ENCODE measurements around the gene KCTD17. TPM values are rescaled to one million over a fixed set of nuclear protein-coding genes. Genes with fewer than 3 reads are reported as not detected.

Gene KCTD17
- total RNA-seq, 1 experiment from 2014 or later: 19.8 TPM

GRCh38 chr22:37100589-37101127, 49.1 kb downstream of the KCTD17 start:
- no peak overlapping the region for H3K4me3 Mint-ChIP-seq (ENCODE audit: low read depth, unreplicated experiment)
- CTCF ChIA-PET: no interaction called here
- no peak for DNase-seq
- no peaks in the 10 kb centered on the region for H3K4me1 Mint-ChIP-seq (ENCODE audit: low read depth, unreplicated experiment)
- TF ChIP-seq, protein P1, sequence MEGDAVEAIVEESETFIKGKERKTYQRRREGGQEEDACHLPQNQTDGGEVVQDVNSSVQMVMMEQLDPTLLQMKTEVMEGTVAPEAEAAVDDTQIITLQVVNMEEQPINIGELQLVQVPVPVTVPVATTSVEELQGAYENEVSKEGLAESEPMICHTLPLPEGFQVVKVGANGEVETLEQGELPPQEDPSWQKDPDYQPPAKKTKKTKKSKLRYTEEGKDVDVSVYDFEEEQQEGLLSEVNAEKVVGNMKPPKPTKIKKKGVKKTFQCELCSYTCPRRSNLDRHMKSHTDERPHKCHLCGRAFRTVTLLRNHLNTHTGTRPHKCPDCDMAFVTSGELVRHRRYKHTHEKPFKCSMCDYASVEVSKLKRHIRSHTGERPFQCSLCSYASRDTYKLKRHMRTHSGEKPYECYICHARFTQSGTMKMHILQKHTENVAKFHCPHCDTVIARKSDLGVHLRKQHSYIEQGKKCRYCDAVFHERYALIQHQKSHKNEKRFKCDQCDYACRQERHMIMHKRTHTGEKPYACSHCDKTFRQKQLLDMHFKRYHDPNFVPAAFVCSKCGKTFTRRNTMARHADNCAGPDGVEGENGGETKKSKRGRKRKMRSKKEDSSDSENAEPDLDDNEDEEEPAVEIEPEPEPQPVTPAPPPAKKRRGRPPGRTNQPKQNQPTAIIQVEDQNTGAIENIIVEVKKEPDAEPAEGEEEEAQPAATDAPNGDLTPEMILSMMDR (IDR thresholded peaks at IDR 0.05; ENCODE audit: unreplicated experiment): no peak
- no peak overlapping the region for H3K27ac Mint-ChIP-seq (ENCODE audit: unreplicated experiment)
- H3K36me3 Mint-ChIP-seq (ENCODE audit: insufficient read depth, unreplicated experiment): no peaks in the 10 kb centered on the region
- H3K27me3 Mint-ChIP-seq (ENCODE audit: unreplicated experiment): peaks cover 66% of the 10 kb centered on the region
- no TSS peak for BruUV-seq (replicated peaks)
- intact Hi-C loops (cut with micrococcal nuclease; ENCODE audit: unreplicated experiment): no loop called here
- H3K9me3 Mint-ChIP-seq (ENCODE audit: low read depth, unreplicated experiment): no peaks in the 10 kb centered on the region

- TF ChIP-seq, protein P1 (IDR thresholded peaks at IDR 0.05; ENCODE audit: unreplicated experiment): no peak
- no TSS peak for BruUV-seq (replicated peaks)
- no peaks in the 10 kb centered on the region for H3K9me3 Mint-ChIP-seq (ENCODE audit: low read depth, unreplicated experiment)
- DNase-seq: no peak
- CTCF ChIA-PET: no interaction called here
- no peak overlapping the region for H3K4me3 Mint-ChIP-seq (ENCODE audit: low read depth, unreplicated experiment)
- intact Hi-C loops (cut with micrococcal nuclease; ENCODE audit: unreplicated experiment): no loop called here
- no peaks in the 10 kb centered on the region for H3K36me3 Mint-ChIP-seq (ENCODE audit: insufficient read depth, unreplicated experiment)
- no peaks in the 10 kb centered on the region for H3K4me1 Mint-ChIP-seq (ENCODE audit: low read depth, unreplicated experiment)
- peaks cover 64% of the 10 kb centered on the region for H3K27me3 Mint-ChIP-seq (ENCODE audit: unreplicated experiment)
- no peak overlapping the region for H3K27ac Mint-ChIP-seq (ENCODE audit: unreplicated experiment)
Measured at GRCh38 chr22:37101311-37102066, 49.9 kb downstream of the KCTD17 start.

DNA sequence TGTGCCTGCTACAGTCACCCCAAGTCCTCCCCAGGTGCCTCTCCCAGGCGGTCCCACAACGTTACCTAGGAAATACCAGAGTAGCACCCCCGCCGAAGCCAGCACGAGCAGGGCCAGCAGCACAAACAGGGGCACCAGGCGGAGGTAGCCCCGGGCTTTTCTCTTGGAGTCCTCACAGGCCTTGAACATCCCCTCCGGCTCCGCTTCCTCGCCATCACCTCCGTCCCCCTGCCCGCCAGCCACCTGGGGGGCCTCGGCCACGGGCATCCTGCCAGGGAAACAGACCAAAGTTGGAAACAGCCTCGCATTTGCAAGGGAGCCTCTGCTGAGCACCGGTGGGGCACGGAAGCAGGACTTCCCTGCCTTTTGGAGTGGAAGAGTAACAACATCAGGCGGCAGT, 51.6 kb downstream of the KCTD17 start:
- no peaks in the 10 kb centered on the region for H3K36me3 Mint-ChIP-seq (ENCODE audit: insufficient read depth, unreplicated experiment)
- no peak overlapping the region for H3K27ac Mint-ChIP-seq (ENCODE audit: unreplicated experiment)
- intact Hi-C loops (cut with micrococcal nuclease; ENCODE audit: unreplicated experiment): no loop called here
- H3K4me3 Mint-ChIP-seq (ENCODE audit: low read depth, unreplicated experiment): no peak overlapping the region
- TF ChIP-seq, protein P1 (IDR thresholded peaks at IDR 0.05; ENCODE audit: unreplicated experiment): no peak
- H3K9me3 Mint-ChIP-seq (ENCODE audit: low read depth, unreplicated experiment): no peaks in the 10 kb centered on the region
- no TSS peak for BruUV-seq (replicated peaks)
- DNase-seq: no peak
- CTCF ChIA-PET: no interaction called here
- H3K4me1 Mint-ChIP-seq (ENCODE audit: low read depth, unreplicated experiment): no peaks in the 10 kb centered on the region
- H3K27me3 Mint-ChIP-seq (ENCODE audit: unreplicated experiment): peaks cover 71% of the 10 kb centered on the region

DNA sequence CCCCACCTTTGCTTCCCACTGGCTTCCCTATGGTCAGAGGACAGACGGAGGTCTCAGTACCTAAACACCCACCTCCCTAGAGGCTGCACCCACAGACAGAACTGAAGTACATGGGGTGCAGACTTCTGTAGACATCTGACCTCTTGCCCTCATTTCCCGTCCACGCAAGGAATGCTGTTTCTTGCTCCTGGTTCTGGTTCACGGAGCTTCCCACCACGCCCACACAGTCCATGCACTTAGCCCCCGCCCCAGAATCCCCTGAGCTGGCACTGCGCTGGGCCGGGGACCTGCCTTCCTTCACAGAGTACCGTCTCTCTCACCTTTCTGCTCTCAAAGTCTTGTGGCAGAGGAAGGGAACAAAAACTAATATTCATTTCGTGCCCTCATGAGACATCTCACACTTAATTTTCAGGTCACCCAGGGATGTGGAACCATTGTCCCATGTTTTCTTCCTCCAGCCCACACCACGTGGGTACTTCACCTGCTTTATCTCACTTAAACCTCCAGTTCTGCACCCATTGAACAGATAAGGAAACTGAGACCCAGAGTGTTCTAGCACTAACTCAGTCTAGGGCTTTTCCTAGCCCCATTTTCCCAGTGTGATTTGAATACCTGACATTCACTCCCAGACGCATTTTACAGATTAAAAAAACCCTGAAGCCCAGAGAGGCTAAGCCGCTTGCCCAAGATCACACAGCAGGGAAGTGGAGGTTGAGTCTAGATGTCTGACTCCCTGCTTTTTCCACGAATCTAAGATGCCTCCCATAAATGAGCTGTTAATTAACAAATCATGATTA, 52.3 kb downstream of the KCTD17 start:
- TF ChIP-seq, protein P1 (IDR thresholded peaks at IDR 0.05; ENCODE audit: unreplicated experiment): no peak
- CTCF ChIA-PET: interaction anchor here (1.5 kb wide), 1 partner anchor 38 kb away, joined by 3 read pairs; no protein-coding TSS in a partner anchor
- H3K4me1 Mint-ChIP-seq (ENCODE audit: low read depth, unreplicated experiment): no peaks in the 10 kb centered on the region
- H3K4me3 Mint-ChIP-seq (ENCODE audit: low read depth, unreplicated experiment): no peak overlapping the region
- intact Hi-C loops (cut with micrococcal nuclease; ENCODE audit: unreplicated experiment): no loop called here
- DNase-seq: no peak
- H3K27ac Mint-ChIP-seq (ENCODE audit: unreplicated experiment): no peak overlapping the region
- H3K27me3 Mint-ChIP-seq (ENCODE audit: unreplicated experiment): peaks cover 68% of the 10 kb centered on the region
- H3K9me3 Mint-ChIP-seq (ENCODE audit: low read depth, unreplicated experiment): no peaks in the 10 kb centered on the region
- BruUV-seq (replicated peaks): no TSS peak
- H3K36me3 Mint-ChIP-seq (ENCODE audit: insufficient read depth, unreplicated experiment): no peaks in the 10 kb centered on the region

All from Calu3 (cell line).